ENCODE data around the gene ROR2. TPM values are rescaled to one million over a fixed set of nuclear protein-coding genes. Genes with fewer than 3 reads are reported as not detected.

Gene ROR2
- total and polyA plus RNA-seq, 2 of the 8 experiments (the other 6 are each of a cell fraction or from before 2014, with no cell fraction given), result 2.7 to 4.3 TPM

DNA sequence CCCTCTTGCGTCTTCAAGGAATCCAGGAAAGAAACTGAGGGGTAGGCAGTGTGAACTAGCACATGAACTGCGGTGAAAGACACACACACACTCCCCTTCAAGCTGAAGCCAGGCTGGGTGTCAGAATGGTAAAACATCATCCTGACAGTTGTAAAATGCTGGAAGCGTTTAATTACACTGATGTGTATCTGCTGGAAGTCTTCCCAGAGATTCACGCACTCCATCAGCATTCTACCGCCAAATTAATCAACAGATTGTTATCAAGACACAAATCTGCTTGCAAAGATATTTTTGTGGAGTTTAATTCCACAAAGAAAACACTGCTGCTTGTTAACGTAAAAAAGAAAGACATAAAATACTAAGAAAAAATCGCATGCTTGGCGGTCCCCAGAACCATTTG lies 285.4 kb downstream of the ROR2 start (continued):
- TF ChIP-seq, protein P1, sequence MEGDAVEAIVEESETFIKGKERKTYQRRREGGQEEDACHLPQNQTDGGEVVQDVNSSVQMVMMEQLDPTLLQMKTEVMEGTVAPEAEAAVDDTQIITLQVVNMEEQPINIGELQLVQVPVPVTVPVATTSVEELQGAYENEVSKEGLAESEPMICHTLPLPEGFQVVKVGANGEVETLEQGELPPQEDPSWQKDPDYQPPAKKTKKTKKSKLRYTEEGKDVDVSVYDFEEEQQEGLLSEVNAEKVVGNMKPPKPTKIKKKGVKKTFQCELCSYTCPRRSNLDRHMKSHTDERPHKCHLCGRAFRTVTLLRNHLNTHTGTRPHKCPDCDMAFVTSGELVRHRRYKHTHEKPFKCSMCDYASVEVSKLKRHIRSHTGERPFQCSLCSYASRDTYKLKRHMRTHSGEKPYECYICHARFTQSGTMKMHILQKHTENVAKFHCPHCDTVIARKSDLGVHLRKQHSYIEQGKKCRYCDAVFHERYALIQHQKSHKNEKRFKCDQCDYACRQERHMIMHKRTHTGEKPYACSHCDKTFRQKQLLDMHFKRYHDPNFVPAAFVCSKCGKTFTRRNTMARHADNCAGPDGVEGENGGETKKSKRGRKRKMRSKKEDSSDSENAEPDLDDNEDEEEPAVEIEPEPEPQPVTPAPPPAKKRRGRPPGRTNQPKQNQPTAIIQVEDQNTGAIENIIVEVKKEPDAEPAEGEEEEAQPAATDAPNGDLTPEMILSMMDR (IDR thresholded peaks at IDR 0.05; ENCODE audit: control extremely low read depth in 1 of 3, insufficient read depth in 1 of 3, low read depth in 1 of 3, low read length in 3 of 3), result no peak
- TF ChIP-seq SIRT6 (IDR thresholded peaks at IDR 0.05; ENCODE audit: low read length) (no peak), NANOG (IDR thresholded peaks at IDR 0.05; ENCODE audit: insufficient read depth, low read depth, low read length, poor library complexity, severe bottlenecking) (no peak), SP2 (IDR thresholded peaks at IDR 0.05; ENCODE audit: low read length) (no peak), SRF (IDR thresholded peaks at IDR 0.05; ENCODE audit: low read depth, low read length) (no peak), EP300 (IDR thresholded peaks at IDR 0.05; ENCODE audit: borderline replicate concordance in 1 of 2, low read depth in 2 of 2, low read length in 2 of 2) (no peak), TAF1 (IDR thresholded peaks at IDR 0.05; ENCODE audit: low read depth, low read length) (no peak), RAD21 (IDR thresholded peaks at IDR 0.05 in 1 of 2, conservative IDR thresholded peaks at IDR 0.05 in 1 of 2; ENCODE audit: low read depth in 2 of 2, low read length in 2 of 2) (no peak)

All from H1 (cell line).